GM12878 (cell line): ENCODE results near the gene MAGI1.

Experiments
- MAX ChIP-seq: IDR thresholded peaks from 2 replicates; pipeline ENCODE4 v1.6.1; 2012; ENCODE audit warnings: low read depth, low read length, improper control_type of control experiment
- NRF1 ChIP-seq: conservative IDR thresholded peaks from 2 replicates; pipeline ENCODE4 v1.6.1; 2011; ENCODE audit warnings: mild to moderate bottlenecking, low read depth, low read length, improper control_type of control experiment
- PBX3 ChIP-seq: IDR thresholded peaks from 2 replicates; pipeline ENCODE4 v1.6.1; 2011; ENCODE audit warnings: mild to moderate bottlenecking, low read depth, low read length, moderate library complexity; ENCODE audit not compliant: insufficient replicate concordance
- POLR2A ChIP-seq: IDR thresholded peaks from 2 replicates; pipeline ENCODE4 v1.6.1; 2011; ENCODE audit warnings: low read depth, mild to moderate bottlenecking, low read length
- RAD21 ChIP-seq: IDR thresholded peaks from 2 replicates; pipeline ENCODE4 v1.6.1; 2011; ENCODE audit warnings: mild to moderate bottlenecking, low read depth, low read length, moderate library complexity; ENCODE audit not compliant: insufficient read depth
- RBBP5 ChIP-seq: fragments of 200-600 bp; sonication (generic); conservative IDR thresholded peaks from 2 replicates; pipeline ENCODE4 v1.6.1; 2016
- RELA ChIP-seq: fragments of 450-650 bp; IDR thresholded peaks from 2 replicates; pipeline ENCODE4 v1.8.0; 2014; ENCODE audit warnings: borderline replicate concordance; ENCODE audit not compliant: partially characterized antibody
- TAF1 ChIP-seq: IDR thresholded peaks from 2 replicates; pipeline ENCODE4 v1.6.1; 2011; ENCODE audit warnings: mild to moderate bottlenecking, low read depth, low read length, borderline replicate concordance
- ZBED1 ChIP-seq: IDR thresholded peaks from 2 replicates; pipeline ENCODE4 v1.6.1; 2016; ENCODE audit warnings: borderline replicate concordance
- TF ChIP-seq, protein P1 (sequence below), 3 experiments: IDR thresholded peaks in 2 of 3; conservative IDR thresholded peaks in 1 of 3; 2 replicates each; pipeline ENCODE4 v1.5.1; 2011; ENCODE audit warnings: low read depth in 3 of 3, low read length in 3 of 3, mild to moderate bottlenecking in 3 of 3, control low read depth in 2 of 3, moderate library complexity in 2 of 3, inconsistent platforms in 1 of 3, mixed read lengths in 1 of 3; ENCODE audit not compliant: control insufficient read depth in 2 of 3, insufficient read depth in 1 of 3; ENCODE audit errors: extremely low read depth in 1 of 3
- TF ChIP-seq, protein P2 (sequence below): IDR thresholded peaks from 2 replicates; pipeline ENCODE4 v1.6.1; 2011; ENCODE audit warnings: borderline replicate concordance, low read depth, mild to moderate bottlenecking, moderate library complexity, mixed read lengths, low read length; ENCODE audit not compliant: insufficient read depth; ENCODE audit errors: extremely low read length

DNA sequence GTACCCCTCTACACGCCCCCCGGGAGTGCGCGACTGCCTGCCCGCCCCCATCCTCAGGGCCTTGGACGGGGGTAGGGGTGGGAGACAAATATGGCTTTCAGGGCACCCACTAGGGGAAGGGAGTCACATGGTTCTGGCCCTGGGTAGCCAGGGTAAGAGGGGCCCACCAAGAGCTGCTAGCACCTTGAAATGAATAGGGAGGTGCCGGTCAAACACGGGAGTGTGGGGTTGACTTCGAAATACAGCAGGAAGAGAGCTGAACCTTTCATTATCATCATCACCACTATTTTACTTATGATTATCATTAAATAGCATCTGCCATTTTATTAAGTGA is 489.1 kb downstream of the MAGI1 start:
- TF ChIP-seq MAX (no peak), RBBP5 (no peak), POLR2A (no peak), RELA (no peak), PBX3 (no peak), RAD21 (no peak), NRF1 (no peak), ZBED1 (no peak), TAF1 (no peak)
- TF ChIP-seq, protein P1, sequence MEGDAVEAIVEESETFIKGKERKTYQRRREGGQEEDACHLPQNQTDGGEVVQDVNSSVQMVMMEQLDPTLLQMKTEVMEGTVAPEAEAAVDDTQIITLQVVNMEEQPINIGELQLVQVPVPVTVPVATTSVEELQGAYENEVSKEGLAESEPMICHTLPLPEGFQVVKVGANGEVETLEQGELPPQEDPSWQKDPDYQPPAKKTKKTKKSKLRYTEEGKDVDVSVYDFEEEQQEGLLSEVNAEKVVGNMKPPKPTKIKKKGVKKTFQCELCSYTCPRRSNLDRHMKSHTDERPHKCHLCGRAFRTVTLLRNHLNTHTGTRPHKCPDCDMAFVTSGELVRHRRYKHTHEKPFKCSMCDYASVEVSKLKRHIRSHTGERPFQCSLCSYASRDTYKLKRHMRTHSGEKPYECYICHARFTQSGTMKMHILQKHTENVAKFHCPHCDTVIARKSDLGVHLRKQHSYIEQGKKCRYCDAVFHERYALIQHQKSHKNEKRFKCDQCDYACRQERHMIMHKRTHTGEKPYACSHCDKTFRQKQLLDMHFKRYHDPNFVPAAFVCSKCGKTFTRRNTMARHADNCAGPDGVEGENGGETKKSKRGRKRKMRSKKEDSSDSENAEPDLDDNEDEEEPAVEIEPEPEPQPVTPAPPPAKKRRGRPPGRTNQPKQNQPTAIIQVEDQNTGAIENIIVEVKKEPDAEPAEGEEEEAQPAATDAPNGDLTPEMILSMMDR (IDR thresholded peaks at IDR 0.05 in 2 of 3, conservative IDR thresholded peaks at IDR 0.05 in 1 of 3; ENCODE audit: control insufficient read depth in 2 of 3, extremely low read depth in 1 of 3, insufficient read depth in 1 of 3, low read depth in 3 of 3, low read length in 3 of 3), result no peak
- TF ChIP-seq, protein P2, sequence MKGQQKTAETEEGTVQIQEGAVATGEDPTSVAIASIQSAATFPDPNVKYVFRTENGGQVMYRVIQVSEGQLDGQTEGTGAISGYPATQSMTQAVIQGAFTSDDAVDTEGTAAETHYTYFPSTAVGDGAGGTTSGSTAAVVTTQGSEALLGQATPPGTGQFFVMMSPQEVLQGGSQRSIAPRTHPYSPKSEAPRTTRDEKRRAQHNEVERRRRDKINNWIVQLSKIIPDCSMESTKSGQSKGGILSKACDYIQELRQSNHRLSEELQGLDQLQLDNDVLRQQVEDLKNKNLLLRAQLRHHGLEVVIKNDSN, result no peak
